GM12891 (cell line): ENCODE measurements around the gene CERK.
"Not testable (repeated sequence)": the region's sequence is repeated elsewhere in the genome, so short reads cannot be mapped to it uniquely, and the experiment has no call there.

Experiments
- DNase-seq: peaks from one replicate; pipeline ENCODE4 v3.0.0; 2011; ENCODE audit warnings: low spot score; ENCODE audit not compliant: insufficient read length
- FAIRE-seq: peaks from 2 replicates; lab custom pipeline; 2011; peaks lifted over from hg19 to GRCh38; lab: Jason Lieb, UNC
- PAX5 ChIP-seq: IDR thresholded peaks from 2 replicates; pipeline ENCODE4 v1.6.1; 2011; ENCODE audit warnings: low read length, moderate library complexity, mild to moderate bottlenecking; ENCODE audit not compliant: insufficient read depth, severe bottlenecking
- POLR2A ChIP-seq: IDR thresholded peaks from 2 replicates; pipeline ENCODE4 v1.6.1; 2011; ENCODE audit warnings: low read depth, low read length, control low read depth
- POLR2AphosphoS5 ChIP-seq: IDR thresholded peaks from 2 replicates; pipeline ENCODE4 v1.6.1; 2011; ENCODE audit warnings: low read depth, low read length, control low read depth
- POU2F2 ChIP-seq: IDR thresholded peaks from 2 replicates; pipeline ENCODE4 v1.6.1; 2011; ENCODE audit warnings: low read depth, mild to moderate bottlenecking, control low read depth, low read length, moderate library complexity
- SPI1 ChIP-seq: IDR thresholded peaks from 2 replicates; pipeline ENCODE4 v1.6.1; 2011; ENCODE audit warnings: low read depth, low read length, control low read depth
- TAF1 ChIP-seq: IDR thresholded peaks from 2 replicates; pipeline ENCODE4 v1.6.1; 2011; ENCODE audit warnings: low read depth, low read length, control low read depth

Gene CERK

DNA sequence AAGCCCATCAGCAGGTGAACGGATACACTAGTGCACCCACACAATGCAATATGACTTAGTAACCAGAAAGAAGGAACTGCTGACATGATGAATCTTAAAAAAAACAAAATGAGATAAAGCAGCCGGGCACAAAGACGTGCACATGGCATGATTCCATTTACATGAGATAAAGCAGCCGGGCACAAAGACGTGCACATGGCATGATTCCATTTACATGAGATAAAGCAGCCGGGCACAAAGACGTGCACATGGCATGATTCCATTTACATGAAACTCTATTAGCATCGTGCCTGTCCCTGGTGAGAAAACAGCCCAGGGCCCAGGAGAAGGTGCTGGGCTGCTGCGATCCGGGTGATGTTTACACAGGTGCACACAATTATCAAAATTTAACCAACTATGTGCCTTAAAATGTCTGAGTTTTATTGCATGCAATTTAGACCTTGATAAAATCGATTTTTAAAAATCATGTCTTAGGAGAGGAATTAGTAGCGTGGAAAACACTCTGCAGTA is 3.8 kb downstream of the CERK start:
- TF ChIP-seq SPI1 = peak; percentile 29; the same call in 1 of the 2 replicates
- not testable (repeated sequence) for DNase-seq

DNA sequence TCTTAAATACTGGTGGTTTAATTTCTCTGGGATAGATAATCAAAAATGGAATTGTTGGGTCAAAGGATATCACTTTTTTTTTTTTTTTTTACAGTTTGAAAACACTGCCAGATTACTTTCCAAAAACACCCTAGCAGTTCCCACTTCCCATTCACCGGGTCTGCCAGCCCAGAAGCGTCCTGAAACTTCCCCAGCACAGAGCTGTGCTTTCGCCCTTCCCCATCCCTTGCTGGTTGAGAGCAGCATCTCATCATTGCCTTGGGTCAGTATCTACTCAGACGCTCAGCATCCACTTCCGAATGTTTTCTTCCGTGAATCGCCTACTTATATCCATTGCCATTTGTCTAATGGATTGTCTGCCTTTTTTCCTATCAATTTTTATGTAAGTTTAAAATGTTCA is 5.5 kb downstream of the CERK start:
- no peak for FAIRE-seq
- no peak for TF ChIP-seq POLR2A
- no peak for TF ChIP-seq PAX5
- no peak for TF ChIP-seq TAF1
- no peak for TF ChIP-seq POU2F2
- TF ChIP-seq POLR2AphosphoS5 = no peak
- no peak for TF ChIP-seq SPI1
- no peak for DNase-seq

More for the DNA sequence above, 3.8 kb downstream of the CERK start:
- FAIRE-seq = peak; percentile 76

DNA sequence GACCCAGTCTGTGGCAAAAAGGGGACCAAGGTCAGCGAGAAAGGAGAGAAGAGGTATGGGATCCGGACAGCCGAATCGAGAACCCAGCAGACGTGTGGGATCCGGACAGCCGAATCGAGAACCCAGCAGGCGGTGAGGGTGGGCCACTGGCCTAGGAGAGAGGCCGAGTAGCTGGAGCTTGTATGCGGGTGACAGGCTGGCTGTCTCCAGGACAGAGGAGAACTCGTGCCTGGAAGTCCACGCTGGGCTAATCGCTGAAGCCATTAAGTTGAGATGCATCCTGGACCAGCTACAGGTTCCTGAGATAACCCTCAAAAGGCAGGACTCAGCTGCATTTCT is 6.0 kb downstream of the CERK start:
- no peak for FAIRE-seq
- DNase-seq = no peak
- TF ChIP-seq POU2F2 (no peak), PAX5 (no peak), POLR2AphosphoS5 (no peak), TAF1 (no peak), SPI1 (no peak), POLR2A (no peak)

DNA sequence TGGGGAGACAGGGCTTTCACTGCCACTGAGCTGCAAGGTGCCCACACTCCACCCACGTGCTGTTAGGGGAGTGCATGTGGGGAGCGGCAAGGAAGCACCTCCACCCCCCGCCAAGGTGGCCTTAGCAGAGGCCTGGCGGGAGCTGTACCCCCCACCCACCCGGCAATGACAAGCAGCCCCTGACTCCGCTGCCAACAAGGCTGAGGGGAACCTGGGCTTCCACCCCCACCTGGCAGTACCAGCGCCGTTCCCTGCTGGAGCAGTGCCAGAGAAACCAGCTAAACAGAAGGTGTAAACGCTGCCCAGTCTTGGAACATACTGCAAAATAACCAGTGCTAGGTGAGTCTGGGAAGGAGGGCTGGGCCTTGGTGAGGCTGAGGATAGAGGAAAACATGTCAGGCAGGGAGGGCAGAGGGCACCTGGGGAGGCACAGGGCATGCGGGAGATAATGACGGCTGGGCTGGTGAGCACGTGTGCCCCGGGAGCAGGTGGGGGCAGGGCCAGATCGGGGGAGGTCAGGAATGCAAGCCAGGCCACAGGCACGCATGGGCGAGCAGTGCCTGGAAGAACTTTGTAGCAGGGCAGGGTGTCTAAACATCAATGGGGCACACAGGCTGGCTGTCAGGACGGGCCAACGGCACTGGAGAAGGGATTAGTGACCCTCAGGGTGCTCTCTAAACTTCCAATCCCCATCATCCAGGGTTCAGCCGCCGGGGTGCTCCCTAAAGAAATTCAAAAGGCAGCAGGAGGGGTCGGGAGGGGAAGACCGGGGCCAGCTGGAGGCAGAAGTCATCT is 6.6 kb downstream of the CERK start:
- FAIRE-seq (no peak), DNase-seq (no peak)
- no peak for TF ChIP-seq SPI1
- TF ChIP-seq TAF1 = no peak
- TF ChIP-seq POLR2A = no peak
- no peak for TF ChIP-seq POU2F2
- TF ChIP-seq PAX5 = no peak
- TF ChIP-seq POLR2AphosphoS5 = no peak

DNA sequence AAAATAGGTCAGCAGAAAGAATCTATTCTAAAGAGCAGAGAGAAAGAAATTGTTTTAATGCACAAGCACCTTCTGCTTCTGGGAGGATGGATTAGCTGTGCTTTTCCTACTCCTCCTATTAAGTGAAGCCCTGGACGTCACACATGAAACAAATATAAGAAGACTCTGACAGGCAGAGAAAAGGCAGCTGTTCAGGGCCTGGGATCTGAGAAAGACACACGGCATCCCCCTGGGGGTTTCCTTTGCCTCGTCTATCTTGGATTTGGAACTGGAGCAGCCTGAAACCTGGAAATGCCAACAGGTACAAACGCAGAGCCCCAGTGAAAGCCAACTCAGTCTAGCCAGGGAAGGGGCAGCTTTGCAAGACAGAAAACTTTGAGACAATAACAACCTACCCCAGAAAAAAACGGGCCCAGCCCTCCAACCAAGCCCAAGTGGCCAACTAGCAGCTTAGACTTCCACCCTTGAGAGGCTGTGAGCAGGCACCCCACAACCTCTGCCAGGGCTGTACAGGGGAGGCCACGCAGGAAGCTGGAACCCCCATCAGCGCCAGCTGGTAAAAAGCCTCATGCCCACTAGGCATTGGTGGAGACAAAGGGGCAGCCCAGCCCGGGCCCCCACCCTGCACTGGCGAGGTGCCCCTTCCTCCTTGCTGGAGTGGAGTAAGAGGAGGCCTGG is 7.3 kb downstream of the CERK start:
- TF ChIP-seq POLR2A (no peak), SPI1 (no peak), TAF1 (no peak), PAX5 (no peak)
- FAIRE-seq (no peak), DNase-seq (no peak)

DNA sequence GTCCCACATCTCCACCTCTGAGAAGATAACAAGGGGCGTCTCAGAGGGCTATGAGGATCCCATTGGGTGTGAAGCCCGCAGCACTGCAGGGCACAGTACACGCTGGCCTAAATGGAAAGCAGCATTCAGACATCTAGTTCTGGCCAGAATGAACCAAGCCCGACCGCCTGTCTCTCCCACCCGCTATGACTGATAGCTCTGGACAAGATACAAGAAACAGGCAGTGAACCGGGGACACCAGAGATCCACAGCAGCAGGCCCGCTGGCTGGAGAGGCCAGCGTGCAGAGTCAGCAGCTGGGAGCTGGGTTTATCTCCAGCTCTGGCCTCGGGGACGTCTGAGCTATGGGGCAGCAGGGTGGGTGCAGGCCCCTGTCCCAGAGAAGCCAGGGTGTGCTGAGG is 9.6 kb downstream of the CERK start:
- FAIRE-seq (no peak), DNase-seq (no peak)
- no peak for TF ChIP-seq POLR2A
- TF ChIP-seq SPI1 = no peak
- TF ChIP-seq PAX5 = no peak
- TF ChIP-seq TAF1 = no peak
- TF ChIP-seq POU2F2 = no peak
- no peak for TF ChIP-seq POLR2AphosphoS5

DNA sequence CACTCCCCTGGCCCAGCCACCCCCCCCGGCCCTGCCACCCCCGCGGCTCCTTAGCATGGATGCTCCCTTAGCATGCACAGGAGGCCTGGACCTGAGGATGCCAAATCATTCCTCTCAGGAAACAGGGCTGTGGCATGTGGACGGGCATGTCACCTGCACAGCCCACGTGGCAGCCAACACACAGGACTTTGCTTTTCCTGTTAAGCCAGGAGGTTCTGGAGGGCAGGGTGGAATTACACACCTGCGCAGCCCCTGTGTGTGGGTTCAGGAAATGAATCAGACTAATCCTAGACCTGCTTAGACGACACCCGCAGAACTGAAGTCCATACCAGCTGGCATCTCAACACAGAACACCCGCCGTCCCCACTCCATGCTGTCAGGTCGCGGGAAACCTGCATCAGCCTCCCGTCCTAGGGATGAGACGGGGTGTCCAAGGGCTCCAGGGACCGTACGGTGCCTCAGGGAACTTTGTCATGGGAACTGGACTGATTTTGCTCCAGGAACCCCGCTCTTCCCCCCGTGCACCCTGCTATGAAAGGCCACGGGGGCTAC is 10.2 kb downstream of the CERK start:
- DNase-seq = no peak
- TF ChIP-seq PAX5 = no peak
- TF ChIP-seq TAF1 = no peak
- no peak for TF ChIP-seq SPI1
- TF ChIP-seq POLR2AphosphoS5 = no peak
- TF ChIP-seq POU2F2 = no peak
- FAIRE-seq = no peak

DNA sequence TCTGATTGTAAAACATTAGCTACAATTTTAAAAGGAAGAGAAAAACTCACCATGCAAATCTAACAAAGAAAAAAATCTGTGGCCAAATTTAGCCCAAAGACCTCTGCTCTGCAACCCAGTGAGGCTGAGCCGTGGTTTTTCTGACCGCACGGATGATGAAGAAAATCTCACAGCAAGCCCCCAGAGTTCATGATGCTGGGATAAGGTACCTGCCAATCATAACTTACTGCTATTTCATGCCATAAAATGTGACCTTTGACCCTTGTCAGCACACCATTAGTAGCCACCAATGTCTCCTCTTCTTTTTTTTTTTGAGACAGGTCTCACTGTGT is 11.1 kb downstream of the CERK start:
- DNase-seq (peak; percentile 51), FAIRE-seq (peak; percentile 77)
- TF ChIP-seq POLR2A = no peak
- TF ChIP-seq POLR2AphosphoS5 = no peak

DNA sequence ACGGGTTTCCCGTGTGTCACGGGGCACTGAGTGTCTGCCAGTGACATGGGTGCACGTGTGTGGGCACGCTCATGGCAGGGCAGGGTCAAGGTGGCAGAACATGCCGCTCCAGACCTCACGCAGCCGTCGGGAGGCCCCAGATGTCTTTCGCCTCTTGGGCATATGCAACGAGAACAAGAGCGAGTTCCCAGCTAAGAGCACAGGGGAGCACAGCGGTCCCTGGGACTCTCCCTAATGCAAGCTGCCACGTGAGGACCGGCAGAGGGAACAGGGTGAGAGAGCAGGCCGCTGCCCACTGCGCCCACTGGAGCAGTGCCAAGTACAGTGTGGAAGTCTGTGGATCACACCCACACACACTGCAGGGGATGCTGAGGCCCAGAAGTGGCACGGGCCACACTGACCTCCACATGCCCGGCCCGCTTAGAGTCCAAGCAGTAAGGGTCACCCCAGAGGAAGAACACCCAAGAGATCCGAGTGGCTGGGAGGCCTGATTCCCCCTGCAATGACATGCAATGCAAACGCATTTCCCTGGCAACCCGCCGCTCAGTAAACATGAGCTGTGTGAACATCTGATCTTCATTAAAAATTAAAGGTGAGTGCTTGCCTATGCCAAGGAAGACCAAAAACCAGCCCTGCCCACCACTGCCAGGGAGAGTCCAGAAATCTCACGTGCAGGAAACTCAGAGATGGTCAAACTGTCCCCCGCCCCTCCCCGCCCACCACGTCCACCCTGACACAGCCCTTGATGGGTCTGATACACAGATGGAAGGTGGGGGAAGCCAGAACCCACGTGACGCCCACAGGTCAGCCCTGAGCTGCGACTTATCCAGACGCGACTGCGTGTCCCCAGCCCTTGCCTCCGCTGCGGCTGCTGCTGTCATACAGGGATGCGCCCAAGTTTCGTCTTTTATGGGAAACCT is 11.7 kb downstream of the CERK start:
- DNase-seq (no peak), FAIRE-seq (no peak)
- TF ChIP-seq SPI1 (no peak), POLR2A (no peak), TAF1 (no peak), PAX5 (no peak), POLR2AphosphoS5 (no peak), POU2F2 (no peak)

DNA sequence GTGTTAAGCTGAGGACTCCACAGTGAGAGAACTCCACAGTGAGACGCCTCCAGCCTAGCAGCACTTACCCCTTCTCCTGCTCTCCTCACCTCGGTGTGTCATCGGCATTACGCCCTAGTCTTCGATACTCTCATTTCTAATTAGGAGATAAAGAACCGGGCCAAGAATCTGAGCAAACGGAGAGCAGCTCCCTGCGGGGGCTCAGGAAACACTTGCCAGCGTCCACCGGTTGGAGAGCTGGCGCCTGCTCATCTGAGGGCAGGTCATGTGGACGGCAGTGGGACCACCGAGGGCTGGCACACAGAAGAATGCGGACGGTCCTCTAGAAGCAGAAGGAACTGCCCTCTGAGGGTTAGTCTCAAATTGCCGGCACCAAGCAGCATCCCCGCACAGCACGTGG is 13.0 kb downstream of the CERK start:
- DNase-seq = no peak
- TF ChIP-seq POLR2A (no peak), POU2F2 (no peak), PAX5 (no peak), POLR2AphosphoS5 (no peak), TAF1 (no peak), SPI1 (no peak)
- no peak for FAIRE-seq
